Spleen (tissue), 7 donors: ENCODE results near the gene NELFA.

ENCODE experiments used
- POLR2A ChIP-seq, 3 donors: fragments of 450-650 bp; IDR thresholded peaks; one replicate each; pipeline ENCODE4 v1.5.1; 2017; ENCODE audit warnings: antibody characterized with exemption in 3 of 3, mild to moderate bottlenecking in 1 of 3
- TF ChIP-seq, protein P1 (sequence below), 11 experiments: fragments of 200-600 bp in 7 of 11; fragments of 450-650 bp in 4 of 11; sonication (generic) in 4 of 11; IDR thresholded peaks in 8 of 11; conservative IDR thresholded peaks in 3 of 11; 1 replicate in 7 of 11; 2 replicates in 4 of 11; pipeline versions ENCODE4 v1.4.0 to v1.8.0; 2016 to 2021; ENCODE audit warnings: antibody characterized with exemption in 11 of 11, inconsistent platforms in 4 of 11, mild to moderate bottlenecking in 1 of 11
- donor health status: DM: no; HTN: no; CAD: no; lungs with moderate emphysema.
- donor health status: DM: no; HTN: no; CAD: no.
- donor health status: DM: no; HTN: no; CAD: no.

DNA sequence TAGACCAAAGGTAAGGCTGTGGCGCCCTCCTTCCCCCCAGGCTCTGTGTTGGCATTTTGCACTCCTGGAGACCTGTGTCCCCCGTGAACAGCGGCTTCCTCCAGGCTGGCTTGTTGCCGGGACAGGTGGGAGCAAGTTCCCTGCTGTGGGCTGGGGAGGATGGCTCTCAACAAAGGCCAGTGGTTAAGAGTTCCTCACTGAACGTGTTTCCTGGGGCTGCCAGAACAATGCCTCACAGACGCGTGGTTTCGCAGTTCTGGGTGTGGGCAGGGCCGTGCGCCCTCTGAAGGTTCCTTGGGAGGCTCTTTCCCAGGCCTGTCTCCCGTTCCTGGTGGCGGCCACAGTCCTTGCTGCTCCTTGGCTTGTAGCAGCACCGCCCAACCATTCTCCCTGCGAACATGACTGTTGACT is 33.4 kb downstream of the NELFA start:
- TF ChIP-seq, protein P1, sequence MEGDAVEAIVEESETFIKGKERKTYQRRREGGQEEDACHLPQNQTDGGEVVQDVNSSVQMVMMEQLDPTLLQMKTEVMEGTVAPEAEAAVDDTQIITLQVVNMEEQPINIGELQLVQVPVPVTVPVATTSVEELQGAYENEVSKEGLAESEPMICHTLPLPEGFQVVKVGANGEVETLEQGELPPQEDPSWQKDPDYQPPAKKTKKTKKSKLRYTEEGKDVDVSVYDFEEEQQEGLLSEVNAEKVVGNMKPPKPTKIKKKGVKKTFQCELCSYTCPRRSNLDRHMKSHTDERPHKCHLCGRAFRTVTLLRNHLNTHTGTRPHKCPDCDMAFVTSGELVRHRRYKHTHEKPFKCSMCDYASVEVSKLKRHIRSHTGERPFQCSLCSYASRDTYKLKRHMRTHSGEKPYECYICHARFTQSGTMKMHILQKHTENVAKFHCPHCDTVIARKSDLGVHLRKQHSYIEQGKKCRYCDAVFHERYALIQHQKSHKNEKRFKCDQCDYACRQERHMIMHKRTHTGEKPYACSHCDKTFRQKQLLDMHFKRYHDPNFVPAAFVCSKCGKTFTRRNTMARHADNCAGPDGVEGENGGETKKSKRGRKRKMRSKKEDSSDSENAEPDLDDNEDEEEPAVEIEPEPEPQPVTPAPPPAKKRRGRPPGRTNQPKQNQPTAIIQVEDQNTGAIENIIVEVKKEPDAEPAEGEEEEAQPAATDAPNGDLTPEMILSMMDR (IDR thresholded peaks at IDR 0.05 in 8 of 11, conservative IDR thresholded peaks at IDR 0.05 in 3 of 11) = no peak
- TF ChIP-seq POLR2A (IDR thresholded peaks at IDR 0.05) = no peak
